SU-DHL-6 (cell line): ENCODE measurements around the gene GCNA.

Source experiments
- H2AFZ ChIP-seq: fragments of 200-600 bp; sonication (generic); 2 replicates; pipeline ENCODE4 v1.6.1; 2014; ENCODE audit warnings: low read depth, mild to moderate bottlenecking, moderate library complexity, mixed read lengths, antibody characterized with exemption, low read length; ENCODE audit not compliant: severe bottlenecking
- H3F3A ChIP-seq: fragments of 200-600 bp; shearing (Covaris generic); 2 replicates; pipeline ENCODE4 v1.6.0; 2016; ENCODE audit warnings: antibody characterized with exemption, mild to moderate bottlenecking; ENCODE audit not compliant: insufficient read depth
- H3K27ac ChIP-seq: fragments of 200-600 bp; sonication (generic); 2 replicates; pipeline ENCODE4 v1.5.1; 2016; ENCODE audit warnings: low read depth, mild to moderate bottlenecking, low read length, moderate library complexity, mixed read lengths
- H3K27me3 ChIP-seq: fragments of 200-600 bp; sonication (generic), shearing (Covaris generic); 2 replicates; pipeline ENCODE4 v1.6.0; 2014; ENCODE audit warnings: mild to moderate bottlenecking, low read length
- H3K36me3 ChIP-seq: fragments of 200-600 bp; sonication (generic); 2 replicates; pipeline ENCODE4 v1.6.1; 2014; ENCODE audit warnings: mild to moderate bottlenecking, low read length, mixed read lengths
- H3K4me2 ChIP-seq: fragments of 300-600, 200-600 bp; shearing (Covaris generic), sonication (generic); 2 replicates; pipeline ENCODE4 v1.6.0; 2014; ENCODE audit warnings: low read length, low read depth, mild to moderate bottlenecking; ENCODE audit not compliant: poor library complexity, severe bottlenecking
- H3K4me3 ChIP-seq: fragments of 200-600 bp; sonication (generic); 2 replicates; pipeline ENCODE4 v1.5.1; 2014; ENCODE audit warnings: antibody characterized with exemption, low read length, mild to moderate bottlenecking, mixed read lengths; ENCODE audit not compliant: insufficient read depth, poor library complexity, severe bottlenecking
- H3K79me2 ChIP-seq: fragments of 200-600 bp; sonication (generic); 2 replicates; pipeline ENCODE4 v1.6.1; 2014; ENCODE audit warnings: mild to moderate bottlenecking, low read length, moderate library complexity; ENCODE audit not compliant: insufficient read depth
- H3K9ac ChIP-seq: fragments of 200-600 bp; sonication (generic); 2 replicates; pipeline ENCODE4 v1.7.0; 2014; ENCODE audit warnings: mild to moderate bottlenecking, low read length
- H3K9me2 ChIP-seq: fragments of 200-600 bp; sonication (generic); replicated peaks from 2 replicates; pipeline ENCODE4 v1.6.1; 2014; ENCODE audit warnings: low read length; ENCODE audit not compliant: insufficient read depth
- H3K9me3 ChIP-seq: fragments of 200-600 bp; sonication (generic); 2 replicates; pipeline ENCODE4 v1.6.1; 2014; ENCODE audit warnings: low read length, mixed read lengths; ENCODE audit not compliant: insufficient read depth
- H4K20me1 ChIP-seq: fragments of 200-600 bp; sonication (generic); 2 replicates; pipeline ENCODE4 v1.6.1; 2014; ENCODE audit warnings: low read depth, mild to moderate bottlenecking, antibody characterized with exemption, low read length, moderate library complexity, mixed read lengths
- EZH2phosphoT487 ChIP-seq: fragments of 200-600 bp; sonication (generic), shearing (Covaris generic); conservative IDR thresholded peaks from 2 replicates; pipeline ENCODE4 v1.6.1; 2018; ENCODE audit warnings: mild to moderate bottlenecking, antibody characterized with exemption, low read length, moderate library complexity, mixed read lengths
- TF ChIP-seq, protein P1 (sequence below): fragments of 200-600 bp; sonication (generic); IDR thresholded peaks from one replicate; pipeline ENCODE4 v1.5.1; 2017; ENCODE audit warnings: antibody characterized with exemption, mild to moderate bottlenecking, low read length, moderate library complexity; ENCODE audit not compliant: insufficient read depth, poor library complexity, severe bottlenecking

Gene GCNA

DNA sequence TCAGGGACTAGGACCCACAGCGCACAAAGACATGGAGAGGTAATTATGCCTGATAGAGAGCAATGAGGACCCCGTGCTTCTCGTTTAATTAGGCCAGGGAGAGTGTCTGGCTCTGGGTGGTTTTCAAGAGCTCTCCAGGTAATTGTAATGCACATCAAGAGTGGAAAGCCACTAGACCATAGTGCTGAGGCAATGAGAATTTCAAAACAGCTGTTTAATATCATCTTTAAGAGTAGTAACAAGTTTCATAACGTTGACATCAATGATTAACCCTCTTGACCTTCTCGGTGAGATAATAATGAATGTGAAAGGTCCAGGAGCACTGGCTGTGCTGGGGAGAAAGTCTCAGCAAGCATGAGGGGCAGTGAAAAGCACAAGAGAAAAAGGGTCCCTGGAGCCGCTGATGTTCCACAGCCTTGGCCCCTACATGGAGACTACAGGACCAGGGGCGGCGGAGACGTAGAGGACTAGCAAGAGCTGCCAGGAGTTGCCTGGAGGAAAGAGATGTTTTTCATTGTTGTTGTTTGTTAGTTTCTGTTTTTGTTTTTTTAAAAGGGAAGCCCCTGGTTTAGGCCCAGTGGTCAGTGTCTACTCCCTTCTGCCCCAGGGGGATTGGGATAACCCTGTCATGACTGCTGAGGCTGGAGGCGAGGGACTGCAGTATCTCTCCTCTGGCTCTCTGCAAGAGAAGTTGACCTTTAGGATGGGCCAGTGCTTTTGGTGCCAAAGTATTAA lies 54.9 kb downstream of the GCNA start:
- no peak overlapping the region for H3K4me3 ChIP-seq

DNA sequence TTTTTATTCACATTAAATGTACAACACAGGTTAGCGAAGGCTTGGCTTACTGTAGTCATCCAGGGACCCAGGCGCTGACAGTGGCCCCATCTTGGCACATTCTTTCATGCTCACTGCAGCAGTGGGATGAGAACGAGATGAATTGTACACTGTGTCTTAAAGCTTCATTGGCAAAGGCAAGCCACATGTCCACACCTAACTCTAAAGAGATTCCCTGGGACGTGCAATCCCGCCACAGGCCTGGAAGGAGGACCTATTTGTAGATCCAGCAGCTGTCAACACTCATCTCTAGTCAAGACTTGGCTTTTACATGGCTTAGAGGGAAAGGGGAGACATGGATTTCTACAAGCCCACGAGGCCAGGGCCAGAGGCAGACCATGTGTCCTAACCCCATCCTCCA lies 56.1 kb downstream of the GCNA start:
- Histone ChIP-seq H3K4me3 (no peak overlapping the region), H3K27me3 (no peaks in the 10 kb centered on the region), H3K36me3 (no peaks in the 10 kb centered on the region), H3K9ac (no peak overlapping the region), H3K27ac (no peak overlapping the region), H3K4me2 (no peak overlapping the region), H3F3A (no peaks in the 10 kb centered on the region), H4K20me1 (no peaks in the 10 kb centered on the region), H3K9me2 (no peaks in the 10 kb centered on the region), H3K79me2 (no peaks in the 10 kb centered on the region), H2AFZ (no peak overlapping the region), H3K9me3 (no peaks in the 10 kb centered on the region)
- no peak for TF ChIP-seq EZH2phosphoT487
- TF ChIP-seq, protein P1, sequence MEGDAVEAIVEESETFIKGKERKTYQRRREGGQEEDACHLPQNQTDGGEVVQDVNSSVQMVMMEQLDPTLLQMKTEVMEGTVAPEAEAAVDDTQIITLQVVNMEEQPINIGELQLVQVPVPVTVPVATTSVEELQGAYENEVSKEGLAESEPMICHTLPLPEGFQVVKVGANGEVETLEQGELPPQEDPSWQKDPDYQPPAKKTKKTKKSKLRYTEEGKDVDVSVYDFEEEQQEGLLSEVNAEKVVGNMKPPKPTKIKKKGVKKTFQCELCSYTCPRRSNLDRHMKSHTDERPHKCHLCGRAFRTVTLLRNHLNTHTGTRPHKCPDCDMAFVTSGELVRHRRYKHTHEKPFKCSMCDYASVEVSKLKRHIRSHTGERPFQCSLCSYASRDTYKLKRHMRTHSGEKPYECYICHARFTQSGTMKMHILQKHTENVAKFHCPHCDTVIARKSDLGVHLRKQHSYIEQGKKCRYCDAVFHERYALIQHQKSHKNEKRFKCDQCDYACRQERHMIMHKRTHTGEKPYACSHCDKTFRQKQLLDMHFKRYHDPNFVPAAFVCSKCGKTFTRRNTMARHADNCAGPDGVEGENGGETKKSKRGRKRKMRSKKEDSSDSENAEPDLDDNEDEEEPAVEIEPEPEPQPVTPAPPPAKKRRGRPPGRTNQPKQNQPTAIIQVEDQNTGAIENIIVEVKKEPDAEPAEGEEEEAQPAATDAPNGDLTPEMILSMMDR: no peak

More for the DNA sequence above, 54.9 kb downstream of the GCNA start:
- H3K4me2 ChIP-seq: no peak overlapping the region
- no peaks in the 10 kb centered on the region for H3K36me3 ChIP-seq
- no peak for TF ChIP-seq EZH2phosphoT487
- TF ChIP-seq, protein P1: no peak
- no peaks in the 10 kb centered on the region for H3K27me3 ChIP-seq
- H3F3A ChIP-seq: no peaks in the 10 kb centered on the region
- no peaks in the 10 kb centered on the region for H3K79me2 ChIP-seq
- no peaks in the 10 kb centered on the region for H3K9me2 ChIP-seq
- H3K9me3 ChIP-seq: no peaks in the 10 kb centered on the region
- no peak overlapping the region for H3K27ac ChIP-seq
- H3K9ac ChIP-seq: no peak overlapping the region
- H4K20me1 ChIP-seq: no peaks in the 10 kb centered on the region
- no peak overlapping the region for H2AFZ ChIP-seq

GRCh38 chrX:71636438-71637252 lies 58.4 kb downstream of the GCNA start:
- no peaks in the 10 kb centered on the region for H3K27me3 ChIP-seq
- H2AFZ ChIP-seq: no peak overlapping the region
- H3K36me3 ChIP-seq: no peaks in the 10 kb centered on the region
- no peak overlapping the region for H3K9ac ChIP-seq
- TF ChIP-seq EZH2phosphoT487: no peak
- TF ChIP-seq, protein P1: no peak
- no peaks in the 10 kb centered on the region for H3K79me2 ChIP-seq
- no peak overlapping the region for H3K4me3 ChIP-seq
- no peaks in the 10 kb centered on the region for H3K9me3 ChIP-seq
- no peak overlapping the region for H3K27ac ChIP-seq
- H3K9me2 ChIP-seq: no peaks in the 10 kb centered on the region
- H3K4me2 ChIP-seq: no peak overlapping the region
- no peaks in the 10 kb centered on the region for H3F3A ChIP-seq
- H4K20me1 ChIP-seq: no peaks in the 10 kb centered on the region
